Pancreas (tissue), 10 donors: ENCODE data around the gene DOCK4. TPM values are rescaled to one million over a fixed set of nuclear protein-coding genes. Genes with fewer than 3 reads are reported as not detected.

ENCODE experiments used
- ATAC-seq, 4 donors: fragments of 200-7000 bp; cut with Tn5 transposase; one replicate each; pipeline versions ENCODE4 v1.8.0 to v1.9.1; 2020; ENCODE audit warnings: mild to moderate bottlenecking in 4 of 4, moderate library complexity in 4 of 4
- DNase-seq, 6 donors: peaks; one replicate each; pipeline ENCODE4 v3.0.0-alpha.2; 2020
- FAIRE-seq: peaks from 2 replicates; lab custom pipeline; 2012; peaks lifted over from hg19 to GRCh38; lab: Jason Lieb, UNC
- H3K27ac ChIP-seq, 4 donors: fragments of 200-600 bp; sonication (generic); 1 replicate in 3 of 4; 2 replicates in 1 of 4; pipeline versions ENCODE4 v1.5.0 to v1.8.0; 2020
- H3K27me3 ChIP-seq, 4 donors: fragments of 200-600 bp; one replicate each; pipeline ENCODE4 v1.8.0; 2021
- H3K36me3 ChIP-seq, 3 donors: fragments of 200-600 bp; sonication (generic) in 1 of 3; one replicate each; pipeline versions ENCODE4 v1.5.0 to v1.8.0; 2020 to 2021
- H3K4me1 ChIP-seq, 3 donors: fragments of 200-600 bp; one replicate each; pipeline ENCODE4 v1.8.0; 2021
- H3K4me3 ChIP-seq, 4 donors: fragments of 200-600 bp; sonication (generic) in 2 of 4; one replicate each; pipeline versions ENCODE4 v1.5.0 to v1.8.0; 2020 to 2021
- H3K9me3 ChIP-seq, 4 donors: fragments of 200-600 bp; one replicate each; pipeline ENCODE4 v1.8.0; 2021
- WGBS, 2 donors: extraction: QIAGEN DNeasy Blood & Tissue Kit; methylation state at CpG; one replicate each; pipeline ENCODE4 v1.1.7; 2013; 5-methylcytosine and 5-hydroxymethylcytosine counted together
- intact Hi-C, 3 donors: fragments of 100-400 bp; cut with DNase I; formaldehyde crosslinking; loops; one replicate each; pipeline versions ENCODE4 v1.11.1 to v1.14.2; 2022
- polyA plus RNA-seq, 2 donors: library from polyadenylated mRNA; stranded (reverse); fragments of 200-250 nt; gene quantifications; one replicate each; pipeline ENCODE4 v1.2.3, GENCODE V29; 2013
- total RNA-seq, 6 donors: library from RNA; stranded (reverse); fragmentation: NEBNext Ultra II Directional in 4 of 6; extraction: Animal tissue kit (Norgen Biotek cat#: 25700) in 4 of 6; gene quantifications; one replicate each; pipeline versions ENCODE4 v1.2.1 to v1.2.4, GENCODE V29; 2021 to 2023
- TF ChIP-seq, protein P1 (sequence below), 4 donors: fragments of 200-600 bp; sonication (generic) in 3 of 4; IDR thresholded peaks; one replicate each; pipeline versions ENCODE4 v1.5.0 to v1.8.0; 2021; ENCODE audit warnings: antibody characterized with exemption in 4 of 4
- donor health status: healthy with polysubstance abuse.
- donor health status: DM: no; HTN: no; CAD: no; lungs with moderate emphysema.
- donor health status: DM: no; HTN: no; CAD: no.
- donor health status: control.
- donor health status: control.
- donor health status: Bipolar disorder and iron deficiency.
- donor health status: DM: yes; HTN: yes; CAD: no.
- donor health status: DM: no; HTN: no; CAD: no.
- donor health status: DM: no; HTN: no; CAD: no.
- donor health status: DM: yes; HTN: yes; CAD: no.

The DOCK4 gene
- total and polyA plus RNA-seq, 8 donors: 5.4 to 15.5 (median 6.1) TPM

DNA sequence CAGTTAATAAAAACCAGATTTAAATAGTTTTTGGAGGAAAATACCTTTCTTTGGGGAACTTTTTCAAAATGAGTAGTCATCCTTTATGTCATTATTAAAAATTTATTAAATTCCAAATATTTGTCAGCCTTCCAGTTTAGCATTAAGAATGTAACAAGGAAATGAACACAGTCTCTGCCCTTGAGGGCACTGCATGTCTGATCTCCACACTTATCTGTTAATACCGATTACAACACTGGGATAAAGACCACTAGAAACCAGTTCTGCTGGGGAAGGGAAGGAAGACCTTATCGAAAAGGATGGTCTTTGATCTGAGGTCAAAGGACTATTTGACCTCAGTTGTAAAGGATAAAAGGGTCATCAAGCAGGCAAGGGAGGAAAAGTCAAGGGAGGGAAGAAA, 320.0 kb downstream of the DOCK4 start:
- intact Hi-C loops: no loop called here
- ATAC-seq (no peak), DNase-seq (no peak), FAIRE-seq (no peak)
- Histone ChIP-seq H3K4me3 (no peak overlapping the region), H3K27me3 (no peaks in the 10 kb centered on the region), H3K27ac (no peak overlapping the region), H3K9me3 (no peaks in the 10 kb centered on the region), H3K36me3 (no peaks in the 10 kb centered on the region), H3K4me1 (no peaks in the 10 kb centered on the region)
- WGBS, 2 donors: 41 to 55% methylated on average over 2 of the region's 2 CpGs
- TF ChIP-seq, protein P1, sequence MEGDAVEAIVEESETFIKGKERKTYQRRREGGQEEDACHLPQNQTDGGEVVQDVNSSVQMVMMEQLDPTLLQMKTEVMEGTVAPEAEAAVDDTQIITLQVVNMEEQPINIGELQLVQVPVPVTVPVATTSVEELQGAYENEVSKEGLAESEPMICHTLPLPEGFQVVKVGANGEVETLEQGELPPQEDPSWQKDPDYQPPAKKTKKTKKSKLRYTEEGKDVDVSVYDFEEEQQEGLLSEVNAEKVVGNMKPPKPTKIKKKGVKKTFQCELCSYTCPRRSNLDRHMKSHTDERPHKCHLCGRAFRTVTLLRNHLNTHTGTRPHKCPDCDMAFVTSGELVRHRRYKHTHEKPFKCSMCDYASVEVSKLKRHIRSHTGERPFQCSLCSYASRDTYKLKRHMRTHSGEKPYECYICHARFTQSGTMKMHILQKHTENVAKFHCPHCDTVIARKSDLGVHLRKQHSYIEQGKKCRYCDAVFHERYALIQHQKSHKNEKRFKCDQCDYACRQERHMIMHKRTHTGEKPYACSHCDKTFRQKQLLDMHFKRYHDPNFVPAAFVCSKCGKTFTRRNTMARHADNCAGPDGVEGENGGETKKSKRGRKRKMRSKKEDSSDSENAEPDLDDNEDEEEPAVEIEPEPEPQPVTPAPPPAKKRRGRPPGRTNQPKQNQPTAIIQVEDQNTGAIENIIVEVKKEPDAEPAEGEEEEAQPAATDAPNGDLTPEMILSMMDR (IDR thresholded peaks at IDR 0.05): no peak

DNA sequence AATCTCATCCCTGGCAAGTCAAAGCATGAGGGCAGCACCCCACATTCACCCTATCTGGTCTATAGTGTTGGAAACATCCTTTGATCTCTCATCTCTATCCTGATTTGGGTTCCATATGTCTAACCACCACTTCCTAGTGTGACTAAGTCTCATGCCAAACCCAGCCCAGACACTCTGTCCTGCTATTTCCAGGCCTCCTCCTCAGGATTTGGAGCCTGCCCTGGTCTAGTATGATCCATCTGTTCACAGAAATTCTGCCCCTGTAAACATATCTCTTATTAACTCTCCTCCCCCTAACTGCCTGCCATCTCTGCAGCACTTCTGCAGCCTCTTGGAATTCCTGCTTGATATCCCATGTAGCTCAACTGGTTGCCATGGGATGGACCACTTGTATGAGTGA, 323.0 kb downstream of the DOCK4 start:
- H3K27me3 ChIP-seq: no peaks in the 10 kb centered on the region
- no peaks in the 10 kb centered on the region for H3K36me3 ChIP-seq
- no peaks in the 10 kb centered on the region for H3K9me3 ChIP-seq
- H3K4me1 ChIP-seq: no peaks in the 10 kb centered on the region
- TF ChIP-seq, protein P1 (IDR thresholded peaks at IDR 0.05): no peak
- ATAC-seq (no peak), FAIRE-seq (no peak), DNase-seq (no peak)
- intact Hi-C loops: no loop called here
- no peak overlapping the region for H3K27ac ChIP-seq
- no peak overlapping the region for H3K4me3 ChIP-seq

DNA sequence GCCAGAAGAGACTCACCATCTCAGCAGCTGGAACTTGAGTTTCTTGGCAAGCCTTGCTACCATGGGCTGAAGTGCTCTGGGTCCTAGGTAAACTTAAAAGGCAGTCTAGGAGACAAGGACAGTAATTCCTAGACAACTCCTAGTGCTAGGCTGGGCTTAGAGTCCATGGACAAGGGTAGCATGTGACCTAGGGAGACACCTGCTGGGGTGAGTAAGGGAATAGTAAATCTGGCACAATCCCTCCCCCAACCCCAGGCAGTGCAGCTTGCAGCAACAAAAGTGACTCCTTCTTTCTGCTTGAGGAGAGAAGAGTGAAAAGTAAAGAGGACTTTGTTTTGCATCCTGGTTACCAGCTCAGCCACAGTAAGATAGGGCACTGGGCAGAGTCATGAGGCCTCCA, 327.4 kb downstream of the DOCK4 start:
- intact Hi-C loops: no loop called here
- DNase-seq: no peak
- TF ChIP-seq, protein P1 (IDR thresholded peaks at IDR 0.05): no peak
- H3K4me1 ChIP-seq: no peaks in the 10 kb centered on the region
- FAIRE-seq: no peak
- H3K4me3 ChIP-seq: no peak overlapping the region
- ATAC-seq: no peak
- no peaks in the 10 kb centered on the region for H3K36me3 ChIP-seq
- H3K27ac ChIP-seq: no peak overlapping the region
- no peaks in the 10 kb centered on the region for H3K9me3 ChIP-seq
- H3K27me3 ChIP-seq: no peaks in the 10 kb centered on the region

DNA sequence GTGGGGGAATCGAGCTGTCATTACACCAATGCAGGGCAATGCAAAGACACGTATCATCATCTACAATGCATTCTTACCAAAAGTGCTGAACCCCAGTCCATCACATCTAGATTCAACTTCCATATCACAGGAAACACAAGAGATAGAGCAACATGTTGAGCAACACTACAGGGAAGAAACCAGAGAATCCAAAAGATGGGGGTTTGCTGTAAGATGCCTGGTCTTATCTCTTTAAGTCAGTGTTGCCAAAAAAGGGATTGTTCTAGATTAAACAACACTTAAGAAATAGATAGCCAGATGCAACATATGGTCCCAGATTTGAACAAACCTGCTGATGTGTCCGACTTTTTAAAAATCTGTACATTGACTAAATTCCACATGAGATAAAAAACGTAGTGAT, 328.3 kb downstream of the DOCK4 start:
- H3K27ac ChIP-seq: no peak overlapping the region
- no peak for ATAC-seq
- no peak overlapping the region for H3K4me3 ChIP-seq
- no peaks in the 10 kb centered on the region for H3K36me3 ChIP-seq
- H3K9me3 ChIP-seq: no peaks in the 10 kb centered on the region
- H3K4me1 ChIP-seq: no peaks in the 10 kb centered on the region
- no peak for DNase-seq
- TF ChIP-seq, protein P1 (IDR thresholded peaks at IDR 0.05): no peak
- no peaks in the 10 kb centered on the region for H3K27me3 ChIP-seq
- 81 to 85% methylated on average over 4 of the region's 4 CpGs for WGBS, 2 donors
- intact Hi-C loops: no loop called here
- no peak for FAIRE-seq

DNA sequence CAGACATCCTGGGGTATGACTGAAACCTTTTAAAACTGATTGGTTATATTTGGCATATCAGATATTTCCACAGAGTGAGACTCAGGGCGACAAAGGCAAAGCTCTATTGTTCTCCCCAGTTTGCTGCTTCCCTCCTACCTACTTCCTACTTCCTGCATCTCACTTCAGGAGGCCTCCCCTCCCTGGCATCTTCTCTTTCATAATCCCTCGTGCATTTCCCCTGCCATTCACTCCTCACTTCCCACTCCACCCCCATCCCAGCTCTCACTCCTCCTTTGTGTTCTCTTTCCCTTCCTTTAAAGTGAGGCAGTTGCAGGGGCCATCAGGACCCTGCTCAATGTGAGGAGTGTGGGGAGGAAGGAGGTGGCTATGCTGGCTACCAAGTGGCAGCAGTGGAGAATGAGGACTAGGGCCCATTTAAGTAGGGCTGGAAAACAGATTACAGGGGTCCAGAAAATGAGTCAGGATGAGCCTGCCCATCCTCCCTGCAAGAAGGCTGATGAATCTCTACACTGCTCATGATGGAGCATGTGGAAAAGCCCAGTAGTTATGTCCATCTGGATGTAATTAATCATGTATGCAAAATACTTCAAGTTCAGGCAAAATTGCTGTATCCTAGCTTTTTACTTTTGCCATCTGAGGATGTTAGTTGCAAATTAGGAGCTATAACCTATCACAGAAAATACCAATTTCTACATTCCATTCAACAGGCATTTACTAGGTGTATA, 332.1 kb downstream of the DOCK4 start:
- Histone ChIP-seq H3K9me3 (no peaks in the 10 kb centered on the region), H3K36me3 (no peaks in the 10 kb centered on the region), H3K27ac (no peak overlapping the region), H3K4me1 (no peaks in the 10 kb centered on the region), H3K27me3 (no peaks in the 10 kb centered on the region), H3K4me3 (no peak overlapping the region)
- no peak for FAIRE-seq
- TF ChIP-seq, protein P1 (IDR thresholded peaks at IDR 0.05): no peak
- DNase-seq: no peak
- WGBS, 2 donors: 47 to 54% methylated on average over 2 of the region's 2 CpGs
- ATAC-seq: peak in 1 of 4 donors; percentile 38
- intact Hi-C loops: no loop called here
